Panc1 (cell line): ENCODE measurements around the gene CFAP410. TPM values are rescaled to one million over a fixed set of nuclear protein-coding genes. Genes with fewer than 3 reads are reported as not detected.

Experiments
- ATAC-seq: fragments of 200-7000 bp; cut with Tn5 transposase; 2 replicates; pipeline ENCODE4 v1.9.1; 2020; ENCODE audit warnings: mild to moderate bottlenecking, moderate library complexity
- BruUV-seq: library from RNA; stranded (reverse); fragments of 400-500 nt; replicated peaks from 2 replicates; lab custom pipeline; 2021; lab: Mats Ljungman, UMichigan
- CTCF ChIA-PET: fragments of 300-600 bp; sonication (Branson Sonifier 250); formaldehyde crosslinking; loops from one replicate; lab custom pipeline; 2022; ENCODE audit warnings: antibody characterized with exemption; lab: Charles Lee
- POLR2A ChIA-PET: fragments of 300-600 bp; sonication (Branson Sonifier 250); formaldehyde crosslinking; loops from one replicate; lab custom pipeline; 2022; ENCODE audit warnings: antibody characterized with exemption; lab: Charles Lee
- DNase-seq: peaks from one replicate; pipeline ENCODE4 v3.0.0-alpha.2; 2010; ENCODE audit warnings: low read depth, low spot score
- H3K27ac ChIP-seq: 2 replicates; pipeline ENCODE4 v1.5.1; 2011; ENCODE audit warnings: mild to moderate bottlenecking, low read length, inconsistent platforms
- H3K27me3 ChIP-seq: fragments of 200-500 bp; sonication (Bioruptor generic); 2 replicates; pipeline ENCODE4 v1.6.0; 2014; ENCODE audit warnings: low read length, inconsistent platforms; ENCODE audit not compliant: control insufficient read depth, insufficient read depth
- H3K36me3 ChIP-seq: fragments of 200-500 bp; sonication (Bioruptor generic); 2 replicates; pipeline ENCODE4 v1.5.1; 2014; ENCODE audit warnings: inconsistent platforms, mild to moderate bottlenecking, low read length, moderate library complexity; ENCODE audit not compliant: control insufficient read depth, insufficient read depth
- H3K4me1 ChIP-seq: 2 replicates; pipeline ENCODE4 v1.5.1; 2011; ENCODE audit warnings: inconsistent platforms, mild to moderate bottlenecking, low read length, moderate library complexity; ENCODE audit not compliant: control insufficient read depth, insufficient read depth
- H3K4me3 ChIP-seq, 2 experiments: 2 replicates each; pipeline ENCODE4 v1.5.1; 2011 to 2012; ENCODE audit warnings: low read depth in 2 of 2, low read length in 2 of 2, mild to moderate bottlenecking in 2 of 2, inconsistent platforms in 1 of 2, moderate library complexity in 1 of 2
- H3K9me3 ChIP-seq: fragments of 200-500 bp; sonication (Bioruptor generic); 2 replicates; pipeline ENCODE4 v1.5.1; 2014; ENCODE audit warnings: low read depth, mild to moderate bottlenecking, inconsistent platforms, low read length, moderate library complexity; ENCODE audit not compliant: control insufficient read depth, insufficient read depth
- POLR2AphosphoS5 ChIP-seq: IDR thresholded peaks from 2 replicates; pipeline ENCODE4 v1.6.1; 2012; ENCODE audit warnings: mild to moderate bottlenecking, low read depth, low read length, moderate library complexity
- SIN3A ChIP-seq: IDR thresholded peaks from 2 replicates; pipeline ENCODE4 v1.6.1; 2012; ENCODE audit warnings: low read depth, mild to moderate bottlenecking, low read length, moderate library complexity, borderline replicate concordance; ENCODE audit not compliant: insufficient read depth
- TCF7L2 ChIP-seq: IDR thresholded peaks from 2 replicates; pipeline ENCODE4 v1.6.1; 2011; ENCODE audit warnings: mild to moderate bottlenecking, low read depth, low read length, inconsistent platforms
- in situ Hi-C: cut with HindIII; loops from 2 replicates; pipeline ENCODE4 v1.10.0; 2016; ENCODE audit warnings: low sequenced_read_pairs, low pct_unique_long_range_greater_than_20kb
- intact Hi-C: fragments of 100-400 bp; cut with micrococcal nuclease; formaldehyde crosslinking; loops from one replicate; pipeline ENCODE4 v1.10.0; 2022; ENCODE audit not compliant: unreplicated experiment
- total RNA-seq: library from RNA; stranded (reverse); gene quantifications from one replicate; pipeline ENCODE4 v1.2.1, GENCODE V29; 2021; ENCODE audit not compliant: unreplicated experiment
- TF ChIP-seq, protein P1 (sequence below), 2 experiments: IDR thresholded peaks; 2 replicates each; pipeline ENCODE4 v1.6.1; 2011 to 2012; ENCODE audit warnings: low read depth in 2 of 2, control low read depth in 1 of 2, low read length in 1 of 2, mild to moderate bottlenecking in 1 of 2, moderate library complexity in 1 of 2; ENCODE audit not compliant: insufficient read depth in 1 of 2
- TF ChIP-seq, protein P2 (sequence below): fragments of 450-650 bp; IDR thresholded peaks from 2 replicates; pipeline ENCODE4 v1.5.1; 2017; ENCODE audit warnings: mild to moderate bottlenecking

CFAP410 gene
- total RNA-seq, 1 experiment from 2014 or later: 11.8 TPM

DNA sequence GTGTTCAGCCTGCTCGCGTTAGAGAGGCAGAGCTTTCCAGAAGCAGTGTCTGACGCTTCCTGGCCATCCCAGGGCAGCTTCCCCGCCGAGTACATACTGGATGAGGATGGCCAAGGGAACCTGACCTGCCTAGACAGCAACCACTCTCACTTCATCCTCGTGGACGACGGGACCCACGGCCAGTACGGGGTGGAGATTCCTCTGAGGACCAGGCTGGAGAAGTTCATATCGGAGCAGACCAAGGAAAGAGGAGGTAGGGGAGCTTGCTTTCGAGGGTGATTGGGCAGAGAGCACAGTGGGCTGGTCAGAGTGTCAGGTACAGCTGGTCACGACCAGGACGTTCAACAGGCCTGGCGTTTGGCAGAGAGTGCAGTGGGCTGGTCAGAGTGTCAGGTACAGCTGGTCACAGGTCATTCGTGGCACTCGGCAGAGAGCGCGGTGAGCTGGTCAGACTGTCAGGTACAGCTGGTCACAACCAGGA lies 36.6 kb upstream of the CFAP410 start:
- no peak for DNase-seq
- no peak for TF ChIP-seq SIN3A
- TF ChIP-seq, protein P1, sequence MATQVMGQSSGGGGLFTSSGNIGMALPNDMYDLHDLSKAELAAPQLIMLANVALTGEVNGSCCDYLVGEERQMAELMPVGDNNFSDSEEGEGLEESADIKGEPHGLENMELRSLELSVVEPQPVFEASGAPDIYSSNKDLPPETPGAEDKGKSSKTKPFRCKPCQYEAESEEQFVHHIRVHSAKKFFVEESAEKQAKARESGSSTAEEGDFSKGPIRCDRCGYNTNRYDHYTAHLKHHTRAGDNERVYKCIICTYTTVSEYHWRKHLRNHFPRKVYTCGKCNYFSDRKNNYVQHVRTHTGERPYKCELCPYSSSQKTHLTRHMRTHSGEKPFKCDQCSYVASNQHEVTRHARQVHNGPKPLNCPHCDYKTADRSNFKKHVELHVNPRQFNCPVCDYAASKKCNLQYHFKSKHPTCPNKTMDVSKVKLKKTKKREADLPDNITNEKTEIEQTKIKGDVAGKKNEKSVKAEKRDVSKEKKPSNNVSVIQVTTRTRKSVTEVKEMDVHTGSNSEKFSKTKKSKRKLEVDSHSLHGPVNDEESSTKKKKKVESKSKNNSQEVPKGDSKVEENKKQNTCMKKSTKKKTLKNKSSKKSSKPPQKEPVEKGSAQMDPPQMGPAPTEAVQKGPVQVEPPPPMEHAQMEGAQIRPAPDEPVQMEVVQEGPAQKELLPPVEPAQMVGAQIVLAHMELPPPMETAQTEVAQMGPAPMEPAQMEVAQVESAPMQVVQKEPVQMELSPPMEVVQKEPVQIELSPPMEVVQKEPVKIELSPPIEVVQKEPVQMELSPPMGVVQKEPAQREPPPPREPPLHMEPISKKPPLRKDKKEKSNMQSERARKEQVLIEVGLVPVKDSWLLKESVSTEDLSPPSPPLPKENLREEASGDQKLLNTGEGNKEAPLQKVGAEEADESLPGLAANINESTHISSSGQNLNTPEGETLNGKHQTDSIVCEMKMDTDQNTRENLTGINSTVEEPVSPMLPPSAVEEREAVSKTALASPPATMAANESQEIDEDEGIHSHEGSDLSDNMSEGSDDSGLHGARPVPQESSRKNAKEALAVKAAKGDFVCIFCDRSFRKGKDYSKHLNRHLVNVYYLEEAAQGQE (IDR thresholded peaks at IDR 0.05; ENCODE audit: insufficient read depth in 1 of 2, low read depth in 2 of 2, low read length in 1 of 2): no peak
- TF ChIP-seq TCF7L2: no peak
- TF ChIP-seq, protein P2, sequence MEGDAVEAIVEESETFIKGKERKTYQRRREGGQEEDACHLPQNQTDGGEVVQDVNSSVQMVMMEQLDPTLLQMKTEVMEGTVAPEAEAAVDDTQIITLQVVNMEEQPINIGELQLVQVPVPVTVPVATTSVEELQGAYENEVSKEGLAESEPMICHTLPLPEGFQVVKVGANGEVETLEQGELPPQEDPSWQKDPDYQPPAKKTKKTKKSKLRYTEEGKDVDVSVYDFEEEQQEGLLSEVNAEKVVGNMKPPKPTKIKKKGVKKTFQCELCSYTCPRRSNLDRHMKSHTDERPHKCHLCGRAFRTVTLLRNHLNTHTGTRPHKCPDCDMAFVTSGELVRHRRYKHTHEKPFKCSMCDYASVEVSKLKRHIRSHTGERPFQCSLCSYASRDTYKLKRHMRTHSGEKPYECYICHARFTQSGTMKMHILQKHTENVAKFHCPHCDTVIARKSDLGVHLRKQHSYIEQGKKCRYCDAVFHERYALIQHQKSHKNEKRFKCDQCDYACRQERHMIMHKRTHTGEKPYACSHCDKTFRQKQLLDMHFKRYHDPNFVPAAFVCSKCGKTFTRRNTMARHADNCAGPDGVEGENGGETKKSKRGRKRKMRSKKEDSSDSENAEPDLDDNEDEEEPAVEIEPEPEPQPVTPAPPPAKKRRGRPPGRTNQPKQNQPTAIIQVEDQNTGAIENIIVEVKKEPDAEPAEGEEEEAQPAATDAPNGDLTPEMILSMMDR: no peak
- no peak for TF ChIP-seq POLR2AphosphoS5
- CTCF ChIA-PET: no interaction called here
- in situ Hi-C loops (no loop called here), intact Hi-C loops (no loop called here)
- Histone ChIP-seq H3K4me1 (no peaks in the 10 kb centered on the region), H3K9me3 (no peaks in the 10 kb centered on the region), H3K27ac (no peak overlapping the region), H3K27me3 (no peaks in the 10 kb centered on the region), H3K4me3 (no peak overlapping the region), H3K36me3 (no peaks in the 10 kb centered on the region)
- POLR2A ChIA-PET: no interaction called here
- ATAC-seq: no peak
- no TSS peak for BruUV-seq

DNA sequence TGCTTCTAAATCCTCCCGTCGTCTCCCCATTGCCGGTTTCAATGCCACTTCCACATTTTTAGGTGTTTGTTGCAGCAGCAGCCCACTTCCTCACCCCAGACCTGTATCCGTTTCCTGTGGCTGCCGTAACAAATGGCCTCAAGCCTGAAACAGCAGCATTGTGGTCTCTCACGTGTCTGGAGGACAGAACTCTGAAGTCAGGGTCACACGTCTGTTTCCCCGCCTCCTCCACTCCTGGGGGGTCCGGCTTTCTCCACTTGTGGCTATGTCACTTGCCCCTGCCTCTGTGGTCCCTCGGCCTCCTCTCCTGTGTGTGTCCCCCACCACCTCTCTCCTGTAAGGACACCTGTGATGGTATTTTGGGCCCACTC lies 36.1 kb upstream of the CFAP410 start:
- intact Hi-C loops: no loop called here
- Histone ChIP-seq H3K36me3 (no peaks in the 10 kb centered on the region), H3K9me3 (no peaks in the 10 kb centered on the region), H3K27me3 (no peaks in the 10 kb centered on the region), H3K27ac (no peak overlapping the region), H3K4me1 (no peaks in the 10 kb centered on the region), H3K4me3 (no peak overlapping the region)
- DNase-seq (no peak), ATAC-seq (no peak)
- ChIA-PET POLR2A (no interaction called here), CTCF (no interaction called here)
- no TSS peak for BruUV-seq
- in situ Hi-C loops: no loop called here
- TF ChIP-seq, protein P2: no peak
